Lower leg skin (tissue), 4 donors: ENCODE measurements around the gene CLEC4D. TPM values are rescaled to one million over a fixed set of nuclear protein-coding genes. Genes with fewer than 3 reads are reported as not detected.
"Not testable (repeated sequence)": the region's sequence is repeated elsewhere in the genome, so short reads cannot be mapped to it uniquely, and the experiment has no call there.

Experiments
- DNase-seq, 2 donors: peaks; one replicate each; pipeline ENCODE4 v3.0.0-alpha.2; 2019; ENCODE audit warnings: low spot score in 2 of 2
- H3K4me3 ChIP-seq: fragments of 200-600 bp; sonication (generic); 2 replicates; pipeline ENCODE4 v1.5.1; 2017; ENCODE audit warnings: mild to moderate bottlenecking, low read depth; ENCODE audit not compliant: poor library complexity, severe bottlenecking
- POLR2A ChIP-seq, 2 donors: fragments of 450-650 bp; IDR thresholded peaks; one replicate each; pipeline ENCODE4 v1.6.1; 2016 to 2017; ENCODE audit warnings: antibody characterized with exemption in 2 of 2, mild to moderate bottlenecking in 1 of 2, moderate library complexity in 1 of 2
- WGBS, 2 donors: methylation state at CpG; one replicate each; pipeline ENCODE4 v1.1.5; 2018; 5-methylcytosine and 5-hydroxymethylcytosine counted together
- intact Hi-C: fragments of 100-400 bp; cut with DNase I; formaldehyde crosslinking; loops from one replicate; pipeline ENCODE4 v1.15.0; 2023; ENCODE audit warnings: low total_unique reads
- total RNA-seq, 4 donors: library from RNA; depleted of rRNA; stranded (reverse); fragments of >200 nt; gene quantifications; one replicate each; pipeline ENCODE4 v1.1.0, GENCODE V29; 2016
- TF ChIP-seq, protein P1 (sequence below), 3 donors: fragments of 450-650 bp; IDR thresholded peaks; one replicate each; pipeline ENCODE4 v1.5.1; 2016; ENCODE audit warnings: antibody characterized with exemption in 3 of 3, mild to moderate bottlenecking in 3 of 3, moderate library complexity in 2 of 3

Gene CLEC4D
- total RNA-seq, 4 donors from 2014 or later: 0.26 TPM; not detected in 3

DNA sequence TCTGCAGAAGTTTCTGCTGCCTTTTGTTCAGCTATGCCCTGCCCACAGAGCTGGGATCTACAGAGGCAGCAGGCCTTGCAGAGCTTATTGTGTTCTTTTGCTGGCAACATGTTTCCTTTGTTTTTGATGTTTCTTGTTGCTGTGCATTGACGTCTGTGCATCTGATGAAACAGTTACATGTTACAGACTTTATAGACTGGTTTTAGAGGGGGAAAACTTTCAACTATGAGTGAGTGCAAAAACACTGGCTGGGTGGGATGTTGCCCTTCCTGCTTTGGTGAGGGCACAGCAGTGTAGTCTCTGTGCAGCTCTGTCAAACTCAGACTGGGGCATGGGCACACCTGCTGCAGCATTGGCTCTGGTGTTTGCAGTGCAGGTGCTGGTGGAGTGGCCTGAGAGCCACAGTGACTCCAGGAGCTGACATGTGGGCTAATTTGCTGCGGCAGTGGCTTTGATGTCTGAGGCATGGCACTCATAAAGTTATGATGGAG is 30.7 kb upstream of the CLEC4D start:
- TF ChIP-seq POLR2A (IDR thresholded peaks at IDR 0.05): no peak
- TF ChIP-seq, protein P1, sequence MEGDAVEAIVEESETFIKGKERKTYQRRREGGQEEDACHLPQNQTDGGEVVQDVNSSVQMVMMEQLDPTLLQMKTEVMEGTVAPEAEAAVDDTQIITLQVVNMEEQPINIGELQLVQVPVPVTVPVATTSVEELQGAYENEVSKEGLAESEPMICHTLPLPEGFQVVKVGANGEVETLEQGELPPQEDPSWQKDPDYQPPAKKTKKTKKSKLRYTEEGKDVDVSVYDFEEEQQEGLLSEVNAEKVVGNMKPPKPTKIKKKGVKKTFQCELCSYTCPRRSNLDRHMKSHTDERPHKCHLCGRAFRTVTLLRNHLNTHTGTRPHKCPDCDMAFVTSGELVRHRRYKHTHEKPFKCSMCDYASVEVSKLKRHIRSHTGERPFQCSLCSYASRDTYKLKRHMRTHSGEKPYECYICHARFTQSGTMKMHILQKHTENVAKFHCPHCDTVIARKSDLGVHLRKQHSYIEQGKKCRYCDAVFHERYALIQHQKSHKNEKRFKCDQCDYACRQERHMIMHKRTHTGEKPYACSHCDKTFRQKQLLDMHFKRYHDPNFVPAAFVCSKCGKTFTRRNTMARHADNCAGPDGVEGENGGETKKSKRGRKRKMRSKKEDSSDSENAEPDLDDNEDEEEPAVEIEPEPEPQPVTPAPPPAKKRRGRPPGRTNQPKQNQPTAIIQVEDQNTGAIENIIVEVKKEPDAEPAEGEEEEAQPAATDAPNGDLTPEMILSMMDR (IDR thresholded peaks at IDR 0.05): no peak
- no peak for DNase-seq
- WGBS, 2 donors: 63 to 90% methylated on average over 1 to 2 of the region's 2 CpGs
- intact Hi-C loops: no loop called here
- no peak overlapping the region for H3K4me3 ChIP-seq

GRCh38 chr12:8483079-8483478 is 30.2 kb upstream of the CLEC4D start:
- DNase-seq: no peak
- intact Hi-C loops: no loop called here
- H3K4me3 ChIP-seq: no peak overlapping the region
- no peak for TF ChIP-seq POLR2A (IDR thresholded peaks at IDR 0.05)
- TF ChIP-seq, protein P1 (IDR thresholded peaks at IDR 0.05): no peak

DNA sequence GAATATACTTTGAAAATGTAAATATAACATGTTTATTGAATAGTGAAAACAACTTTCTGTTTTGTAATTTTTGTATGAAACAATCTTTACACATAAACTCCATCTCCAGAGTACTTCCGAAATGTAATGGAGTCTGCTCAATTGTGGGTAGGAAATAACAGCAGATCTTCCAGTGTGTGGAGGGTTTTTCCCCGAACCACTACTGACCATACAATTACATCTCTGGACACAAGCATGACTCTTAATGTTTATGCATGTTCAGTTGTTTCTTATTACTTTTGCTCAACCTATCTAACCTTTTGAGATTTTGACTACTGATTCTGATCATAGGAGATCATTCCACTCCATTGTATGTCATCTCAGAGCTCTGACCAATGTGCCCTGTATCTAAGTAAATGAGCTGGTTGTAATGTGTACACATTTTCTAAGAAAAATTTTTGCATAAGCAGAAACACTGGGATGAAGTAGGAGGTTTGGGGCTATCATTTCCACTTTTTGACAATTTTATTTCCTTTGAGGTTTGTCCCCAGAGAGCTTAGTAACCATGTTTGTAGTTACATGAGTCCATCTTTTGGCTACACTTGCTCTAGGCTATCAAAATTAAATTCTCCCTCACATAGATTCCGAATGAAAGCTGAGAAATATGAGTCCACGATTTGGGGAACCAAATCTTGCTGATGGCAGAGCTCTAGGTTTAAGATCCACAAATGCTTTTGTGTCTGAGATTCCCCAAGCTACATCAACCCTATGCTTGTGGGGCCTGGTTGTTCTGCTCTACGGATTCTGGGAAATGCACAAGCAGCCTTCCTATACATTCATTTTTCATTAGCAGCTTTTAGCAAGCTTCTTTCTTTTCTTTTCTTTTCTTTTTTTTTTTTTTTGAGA is 21.4 kb upstream of the CLEC4D start:
- no peak for DNase-seq
- intact Hi-C loops: no loop called here
- no peak for TF ChIP-seq POLR2A (IDR thresholded peaks at IDR 0.05)
- TF ChIP-seq, protein P1 (IDR thresholded peaks at IDR 0.05): no peak
- H3K4me3 ChIP-seq: no peak overlapping the region
- WGBS, 2 donors: 72 to 79% methylated on average over 5 of the region's 5 CpGs

DNA sequence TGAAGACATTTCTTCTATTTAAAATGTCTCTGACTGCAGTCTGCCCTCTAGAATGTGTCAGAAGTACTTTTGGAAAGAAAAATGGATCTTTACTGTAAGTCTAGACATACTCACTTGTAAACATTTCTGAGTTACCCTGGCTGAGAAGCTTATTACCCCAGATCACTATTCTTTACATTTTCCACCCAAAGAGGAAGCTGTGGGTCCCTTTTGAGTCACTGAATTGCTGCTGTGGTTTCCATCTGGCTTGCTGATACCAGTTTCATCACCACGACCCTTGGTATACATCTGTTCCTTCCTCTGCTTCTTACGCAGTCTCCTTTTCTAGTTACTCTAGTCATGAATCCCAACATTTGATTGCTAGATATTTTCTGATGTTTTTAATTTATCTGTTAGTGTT is 20.2 kb upstream of the CLEC4D start:
- WGBS, 2 donors: 38 to 65% methylated on average over 1 to 2 of the region's 2 CpGs
- TF ChIP-seq, protein P1 (IDR thresholded peaks at IDR 0.05): no peak
- no peak for TF ChIP-seq POLR2A (IDR thresholded peaks at IDR 0.05)
- H3K4me3 ChIP-seq: no peak overlapping the region
- intact Hi-C loops: no loop called here
- peak in 1 of 2 donors; percentile 39 for DNase-seq

- WGBS, 2 donors: 84 to 92% methylated on average over 4 of the region's 4 CpGs
- H3K4me3 ChIP-seq, DNase-seq, intact Hi-C loops: not testable (repeated sequence)
These were observed 17.6 kb upstream of the CLEC4D start for GRCh38 chr12:8495671-8496070.

DNA sequence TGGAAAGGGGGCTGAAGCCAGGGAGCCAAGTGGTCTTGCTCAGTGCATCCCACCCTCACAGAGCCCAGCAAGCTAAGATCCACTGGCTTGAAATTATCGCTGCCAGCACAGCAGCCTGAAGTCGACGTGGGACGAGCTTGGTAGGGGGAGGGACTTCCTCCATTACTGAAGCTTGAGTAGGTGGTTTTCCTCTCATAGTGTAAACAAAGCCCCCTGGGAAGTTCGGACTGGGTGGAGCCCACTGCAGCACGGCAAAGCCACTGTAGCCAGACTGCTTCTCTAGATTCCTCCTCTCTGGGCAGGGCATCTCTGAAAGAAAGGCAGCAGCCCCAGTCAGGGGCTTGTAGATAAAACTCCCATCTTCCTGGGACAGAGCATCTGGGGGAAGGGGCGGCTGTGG is 17.2 kb upstream of the CLEC4D start:
- intact Hi-C loops: not testable (repeated sequence)
- 61 to 73% methylated on average over 7 of the region's 7 CpGs for WGBS, 2 donors

DNA sequence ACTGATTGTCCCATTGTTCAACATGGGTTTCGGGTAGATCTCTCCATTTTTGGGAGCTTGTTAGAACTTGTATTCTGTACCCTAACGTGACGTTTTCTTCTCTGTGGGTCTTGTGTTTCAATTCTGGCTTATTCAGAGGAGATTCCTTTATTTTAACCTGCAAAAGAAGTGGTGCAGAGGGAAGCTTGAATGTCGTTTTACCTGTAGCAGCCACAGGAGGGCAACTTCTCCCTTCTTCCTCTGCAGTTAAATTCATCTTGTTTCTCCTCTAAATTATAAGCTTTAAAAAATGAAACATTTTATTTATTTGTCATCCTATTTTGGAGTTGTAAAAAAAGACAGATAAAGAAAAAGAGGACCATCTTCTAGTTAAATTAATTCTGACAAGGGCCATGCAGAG is 13.7 kb upstream of the CLEC4D start:
- no peak overlapping the region for H3K4me3 ChIP-seq
- no peak for DNase-seq
- WGBS, 2 donors: 37 to 38% methylated on average over 4 of the region's 4 CpGs
- intact Hi-C loops: no loop called here
- TF ChIP-seq POLR2A (IDR thresholded peaks at IDR 0.05): no peak
- TF ChIP-seq, protein P1 (IDR thresholded peaks at IDR 0.05): no peak

More for the DNA sequence above, 17.2 kb upstream of the CLEC4D start:
- not testable (repeated sequence) for DNase-seq, H3K4me3 ChIP-seq
